Measurements from ENCODE around the gene CEP250.

CEP250 gene

DNA sequence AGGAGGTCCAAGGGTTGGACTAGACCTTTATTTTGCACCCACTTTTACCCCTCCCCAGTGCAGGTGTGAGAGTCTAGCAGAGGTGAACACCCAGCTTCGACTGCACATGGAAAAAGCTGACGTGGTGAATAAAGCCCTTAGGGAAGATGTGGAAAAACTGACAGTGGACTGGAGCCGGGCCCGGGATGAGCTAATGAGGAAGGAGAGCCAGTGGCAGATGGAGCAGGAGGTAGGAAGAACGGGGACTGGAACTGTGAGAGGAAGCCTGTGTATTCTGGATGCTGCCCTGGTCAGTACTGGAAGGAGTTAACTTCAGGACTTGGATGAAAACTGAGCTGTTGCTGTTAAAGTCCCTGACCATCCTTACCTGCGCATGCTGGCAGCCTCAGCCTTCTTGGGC, 10.6 kb downstream of the CEP250 start:
- Histone ChIP-seq H4K20me1 (ENCODE audit: insufficient read depth, low read length) (peaks cover 9% of the 10 kb centered on the region), H3K4me3 (ENCODE audit: low read depth in 1 of 2, low read length in 2 of 2) (no peak overlapping the region), H3K4me2 (ENCODE audit: insufficient read depth, low read length) (no peak overlapping the region), H3K36me3 (ENCODE audit: insufficient read depth, low read length) (peaks cover 91% of the 10 kb centered on the region), H3K27me3 (ENCODE audit: insufficient read depth, low read length, poor library complexity) (no peaks in the 10 kb centered on the region), H3K4me1 (ENCODE audit: insufficient read depth, low read length) (no peaks in the 10 kb centered on the region), H3K79me2 (ENCODE audit: insufficient read depth, low read length) (peaks cover 8% of the 10 kb centered on the region), H3K9ac (ENCODE audit: low read depth, low read length) (no peak overlapping the region), H3K27ac (ENCODE audit: low read length) (no peak overlapping the region), H3K9me3 (ENCODE audit: insufficient read depth, low read length, severe bottlenecking) (no peaks in the 10 kb centered on the region), H2AFZ (ENCODE audit: low read depth, low read length) (no peak overlapping the region)
- no peak for ATAC-seq (ENCODE audit: insufficient read depth, low read depth)
- no peak for DNase-seq
- TF ChIP-seq, protein P1, sequence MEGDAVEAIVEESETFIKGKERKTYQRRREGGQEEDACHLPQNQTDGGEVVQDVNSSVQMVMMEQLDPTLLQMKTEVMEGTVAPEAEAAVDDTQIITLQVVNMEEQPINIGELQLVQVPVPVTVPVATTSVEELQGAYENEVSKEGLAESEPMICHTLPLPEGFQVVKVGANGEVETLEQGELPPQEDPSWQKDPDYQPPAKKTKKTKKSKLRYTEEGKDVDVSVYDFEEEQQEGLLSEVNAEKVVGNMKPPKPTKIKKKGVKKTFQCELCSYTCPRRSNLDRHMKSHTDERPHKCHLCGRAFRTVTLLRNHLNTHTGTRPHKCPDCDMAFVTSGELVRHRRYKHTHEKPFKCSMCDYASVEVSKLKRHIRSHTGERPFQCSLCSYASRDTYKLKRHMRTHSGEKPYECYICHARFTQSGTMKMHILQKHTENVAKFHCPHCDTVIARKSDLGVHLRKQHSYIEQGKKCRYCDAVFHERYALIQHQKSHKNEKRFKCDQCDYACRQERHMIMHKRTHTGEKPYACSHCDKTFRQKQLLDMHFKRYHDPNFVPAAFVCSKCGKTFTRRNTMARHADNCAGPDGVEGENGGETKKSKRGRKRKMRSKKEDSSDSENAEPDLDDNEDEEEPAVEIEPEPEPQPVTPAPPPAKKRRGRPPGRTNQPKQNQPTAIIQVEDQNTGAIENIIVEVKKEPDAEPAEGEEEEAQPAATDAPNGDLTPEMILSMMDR (IDR thresholded peaks at IDR 0.05; ENCODE audit: borderline replicate concordance, extremely low read depth, low read length, poor library complexity, severe bottlenecking): no peak
- TF ChIP-seq EZH2 (IDR thresholded peaks at IDR 0.05; ENCODE audit: borderline replicate concordance, low read depth, low read length, severe bottlenecking): no peak

DNA sequence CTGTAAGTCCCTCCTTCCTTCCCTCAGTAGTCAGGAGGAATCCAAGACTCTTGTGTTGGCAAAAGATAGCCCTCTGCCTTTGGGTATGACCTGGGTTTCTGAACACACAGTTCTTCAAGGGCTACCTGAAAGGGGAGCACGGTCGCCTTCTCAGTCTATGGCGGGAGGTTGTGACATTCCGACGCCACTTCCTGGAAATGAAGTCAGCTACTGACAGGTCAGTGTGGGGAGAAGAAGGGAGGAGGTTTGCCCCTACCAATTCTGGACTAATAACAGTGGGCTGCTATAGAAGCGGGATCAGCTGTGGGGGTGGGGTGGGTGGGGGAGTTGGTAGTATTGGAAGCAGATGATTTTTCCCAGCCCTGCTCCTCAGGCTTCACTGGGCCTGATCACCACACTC, 11.5 kb downstream of the CEP250 start:
- peaks cover 88% of the 10 kb centered on the region for H3K36me3 ChIP-seq (ENCODE audit: insufficient read depth, low read length)
- no peak overlapping the region for H3K4me2 ChIP-seq (ENCODE audit: insufficient read depth, low read length)

DNA sequence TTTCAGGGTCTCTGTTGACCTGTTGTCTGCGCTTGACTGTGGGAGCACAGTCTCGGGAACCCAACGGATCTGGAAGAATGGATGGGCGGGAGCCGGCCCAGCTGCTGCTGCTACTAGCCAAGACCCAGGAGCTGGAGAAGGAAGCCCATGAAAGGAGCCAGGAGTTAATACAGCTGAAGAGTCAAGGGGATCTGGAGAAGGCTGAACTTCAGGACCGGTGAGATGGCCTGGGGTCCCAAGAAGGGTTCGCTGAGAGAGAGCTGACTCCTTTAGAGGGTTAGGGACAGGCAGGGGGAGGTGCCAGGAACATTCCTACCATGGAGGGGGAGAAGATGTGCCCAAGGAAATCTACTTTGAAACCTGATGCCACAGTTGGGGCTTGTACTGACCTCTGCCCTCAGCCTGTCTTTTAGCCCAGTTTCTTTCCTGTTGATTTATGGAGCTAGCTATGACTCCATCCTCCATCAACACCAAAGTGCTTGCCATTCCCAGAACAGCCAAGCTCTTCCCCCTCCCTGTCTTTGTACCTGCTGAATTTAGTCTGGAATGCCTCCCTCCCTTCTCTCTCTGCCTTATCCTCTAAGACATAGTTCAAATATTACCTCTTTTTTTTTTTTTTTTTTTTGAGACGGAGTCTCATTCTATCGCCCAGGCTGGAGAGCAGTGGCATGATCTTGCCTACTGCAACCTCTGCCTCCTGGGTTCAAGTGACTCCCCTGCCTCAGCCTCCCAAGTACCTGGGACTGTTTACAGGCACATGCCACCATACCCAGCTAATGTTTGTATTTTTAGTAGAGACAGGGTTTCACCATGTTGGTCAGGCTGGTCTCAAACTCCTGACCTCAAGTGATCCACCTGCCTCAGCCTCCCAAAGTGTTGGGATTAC, 12.2 kb downstream of the CEP250 start:
- no peak overlapping the region for H2AFZ ChIP-seq (ENCODE audit: low read depth, low read length)
- H3K27ac ChIP-seq (ENCODE audit: low read length): no peak overlapping the region
- H3K36me3 ChIP-seq (ENCODE audit: insufficient read depth, low read length): peaks cover 88% of the 10 kb centered on the region
- H3K9ac ChIP-seq (ENCODE audit: low read depth, low read length): no peak overlapping the region
- no peaks in the 10 kb centered on the region for H3K9me3 ChIP-seq (ENCODE audit: insufficient read depth, low read length, severe bottlenecking)
- H3K79me2 ChIP-seq (ENCODE audit: insufficient read depth, low read length): peaks cover 6% of the 10 kb centered on the region; the same call in 1 of the 2 replicates
- H3K4me2 ChIP-seq (ENCODE audit: insufficient read depth, low read length): no peak overlapping the region
- TF ChIP-seq EZH2 (IDR thresholded peaks at IDR 0.05; ENCODE audit: borderline replicate concordance, low read depth, low read length, severe bottlenecking): no peak
- TF ChIP-seq, protein P1 (IDR thresholded peaks at IDR 0.05; ENCODE audit: borderline replicate concordance, extremely low read depth, low read length, poor library complexity, severe bottlenecking): no peak
- ATAC-seq (ENCODE audit: insufficient read depth, low read depth): no peak
- H3K4me1 ChIP-seq (ENCODE audit: insufficient read depth, low read length): no peaks in the 10 kb centered on the region
- H4K20me1 ChIP-seq (ENCODE audit: insufficient read depth, low read length): peaks cover 6% of the 10 kb centered on the region
- H3K27me3 ChIP-seq (ENCODE audit: insufficient read depth, low read length, poor library complexity): no peaks in the 10 kb centered on the region
- DNase-seq: no peak
- no peak overlapping the region for H3K4me3 ChIP-seq (ENCODE audit: low read depth in 1 of 2, low read length in 2 of 2)

More for the DNA sequence above, 11.5 kb downstream of the CEP250 start:
- TF ChIP-seq, protein P1 (IDR thresholded peaks at IDR 0.05; ENCODE audit: borderline replicate concordance, extremely low read depth, low read length, poor library complexity, severe bottlenecking): no peak
- no peak for TF ChIP-seq EZH2 (IDR thresholded peaks at IDR 0.05; ENCODE audit: borderline replicate concordance, low read depth, low read length, severe bottlenecking)
- Histone ChIP-seq H3K9ac (ENCODE audit: low read depth, low read length) (no peak overlapping the region), H3K27me3 (ENCODE audit: insufficient read depth, low read length, poor library complexity) (no peaks in the 10 kb centered on the region), H3K79me2 (ENCODE audit: insufficient read depth, low read length) (peaks cover 6% of the 10 kb centered on the region), H3K4me3 (ENCODE audit: low read depth in 1 of 2, low read length in 2 of 2) (no peak overlapping the region), H4K20me1 (ENCODE audit: insufficient read depth, low read length) (peaks cover 6% of the 10 kb centered on the region), H3K27ac (ENCODE audit: low read length) (no peak overlapping the region), H3K4me1 (ENCODE audit: insufficient read depth, low read length) (no peaks in the 10 kb centered on the region), H3K9me3 (ENCODE audit: insufficient read depth, low read length, severe bottlenecking) (no peaks in the 10 kb centered on the region), H2AFZ (ENCODE audit: low read depth, low read length) (no peak overlapping the region)
- ATAC-seq (ENCODE audit: insufficient read depth, low read depth) (no peak), DNase-seq (no peak)

Data from DND-41 (cell line).